Measurements from ENCODE around the gene TMEM63C.

GRCh38 chr14:77228056-77228455 lies 46.5 kb downstream of the TMEM63C start:
- no peak for TF ChIP-seq EZH2 (IDR thresholded peaks at IDR 0.05; ENCODE audit: borderline replicate concordance, low read depth, low read length, poor library complexity, severe bottlenecking)
- TF ChIP-seq, protein P1, sequence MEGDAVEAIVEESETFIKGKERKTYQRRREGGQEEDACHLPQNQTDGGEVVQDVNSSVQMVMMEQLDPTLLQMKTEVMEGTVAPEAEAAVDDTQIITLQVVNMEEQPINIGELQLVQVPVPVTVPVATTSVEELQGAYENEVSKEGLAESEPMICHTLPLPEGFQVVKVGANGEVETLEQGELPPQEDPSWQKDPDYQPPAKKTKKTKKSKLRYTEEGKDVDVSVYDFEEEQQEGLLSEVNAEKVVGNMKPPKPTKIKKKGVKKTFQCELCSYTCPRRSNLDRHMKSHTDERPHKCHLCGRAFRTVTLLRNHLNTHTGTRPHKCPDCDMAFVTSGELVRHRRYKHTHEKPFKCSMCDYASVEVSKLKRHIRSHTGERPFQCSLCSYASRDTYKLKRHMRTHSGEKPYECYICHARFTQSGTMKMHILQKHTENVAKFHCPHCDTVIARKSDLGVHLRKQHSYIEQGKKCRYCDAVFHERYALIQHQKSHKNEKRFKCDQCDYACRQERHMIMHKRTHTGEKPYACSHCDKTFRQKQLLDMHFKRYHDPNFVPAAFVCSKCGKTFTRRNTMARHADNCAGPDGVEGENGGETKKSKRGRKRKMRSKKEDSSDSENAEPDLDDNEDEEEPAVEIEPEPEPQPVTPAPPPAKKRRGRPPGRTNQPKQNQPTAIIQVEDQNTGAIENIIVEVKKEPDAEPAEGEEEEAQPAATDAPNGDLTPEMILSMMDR (conservative IDR thresholded peaks at IDR 0.05; ENCODE audit: low read depth, low read length): no peak

Measured in A673 (cell line).